NCI-H510A treated with DMSO at 0.1 percent for 48 hours (cell line): ENCODE measurements around the gene KRTAP5-1.
"Not testable (repeated sequence)": the region's sequence is repeated elsewhere in the genome, so short reads cannot be mapped to it uniquely, and the experiment has no call there.

Experiments
- DNase-seq: peaks from one replicate; lab custom pipeline; 2025; lab: John Stamatoyannopoulos, UW

KRTAP5-1 gene, protein sequence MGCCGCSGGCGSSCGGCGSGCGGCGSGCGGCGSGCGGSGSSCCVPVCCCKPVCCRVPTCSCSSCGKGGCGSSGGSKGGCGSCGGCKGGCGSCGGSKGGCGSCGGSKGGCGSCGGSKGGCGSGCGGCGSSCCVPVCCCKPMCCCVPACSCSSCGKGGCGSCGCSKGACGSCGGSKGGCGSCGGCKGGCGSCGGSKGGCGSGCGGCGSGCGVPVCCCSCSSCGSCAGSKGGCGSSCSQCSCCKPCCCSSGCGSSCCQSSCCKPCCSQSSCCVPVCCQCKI

DNA sequence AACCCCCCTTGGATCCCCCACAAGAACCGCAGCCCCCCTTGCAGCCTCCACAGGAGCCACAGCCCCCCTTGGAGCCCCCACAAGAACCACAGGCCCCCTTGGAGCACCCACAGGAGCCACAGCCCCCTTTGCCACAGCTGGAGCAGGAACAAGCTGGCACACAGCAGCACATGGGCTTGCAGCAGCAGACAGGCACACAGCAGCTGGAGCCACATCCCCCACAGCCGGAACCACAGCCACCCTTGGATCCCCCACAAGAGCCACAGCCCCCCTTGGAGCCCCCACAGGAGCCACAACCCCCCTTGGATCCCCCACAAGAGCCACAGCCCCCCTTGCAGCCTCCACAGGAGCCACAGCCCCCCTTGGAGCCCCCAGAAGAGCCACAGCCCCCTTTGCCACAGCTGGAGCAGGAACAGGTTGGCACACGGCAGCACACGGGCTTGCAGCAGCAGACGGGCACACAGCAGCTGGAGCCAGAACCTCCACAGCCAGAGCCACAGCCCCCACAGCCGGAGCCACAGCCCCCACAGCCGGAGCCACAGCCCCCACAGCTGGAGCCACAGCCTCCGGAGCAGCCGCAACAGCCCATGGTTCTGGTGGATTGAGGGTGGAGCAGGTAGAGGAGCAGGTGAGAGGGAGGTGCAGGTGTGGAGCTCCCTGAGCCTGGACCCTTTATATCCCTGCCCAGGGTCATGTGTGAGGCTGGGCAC is at the start of gene KRTAP5-1:
Gene KRTAP5-1, minus strand, starts transcription at position 623 of the 710 bp plus-strand sequence. Its CDS starts 34 bp downstream, at position 589.
- not testable (repeated sequence) for DNase-seq

DNA sequence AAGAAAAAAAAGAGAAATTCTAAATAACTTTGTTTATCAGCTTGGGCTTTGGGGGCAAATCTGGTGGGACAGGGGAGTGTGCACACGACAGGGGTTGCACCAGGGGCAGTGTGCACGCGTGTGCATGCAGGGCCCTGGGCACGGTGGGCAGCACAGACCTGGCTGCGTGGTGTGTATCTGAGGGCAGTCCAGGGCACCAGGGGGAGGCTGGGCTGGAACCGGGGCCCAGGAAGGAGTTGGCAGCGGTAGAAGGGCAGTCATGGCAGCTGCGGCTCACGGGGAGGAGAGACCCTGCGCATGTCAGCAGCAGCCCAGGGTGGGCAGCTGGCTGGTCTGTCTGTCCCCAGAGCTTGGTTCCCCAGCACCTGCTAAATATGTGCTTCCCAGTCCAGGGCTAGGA is 48.8 kb upstream of the KRTAP5-1 start:
- DNase-seq = no peak

DNA sequence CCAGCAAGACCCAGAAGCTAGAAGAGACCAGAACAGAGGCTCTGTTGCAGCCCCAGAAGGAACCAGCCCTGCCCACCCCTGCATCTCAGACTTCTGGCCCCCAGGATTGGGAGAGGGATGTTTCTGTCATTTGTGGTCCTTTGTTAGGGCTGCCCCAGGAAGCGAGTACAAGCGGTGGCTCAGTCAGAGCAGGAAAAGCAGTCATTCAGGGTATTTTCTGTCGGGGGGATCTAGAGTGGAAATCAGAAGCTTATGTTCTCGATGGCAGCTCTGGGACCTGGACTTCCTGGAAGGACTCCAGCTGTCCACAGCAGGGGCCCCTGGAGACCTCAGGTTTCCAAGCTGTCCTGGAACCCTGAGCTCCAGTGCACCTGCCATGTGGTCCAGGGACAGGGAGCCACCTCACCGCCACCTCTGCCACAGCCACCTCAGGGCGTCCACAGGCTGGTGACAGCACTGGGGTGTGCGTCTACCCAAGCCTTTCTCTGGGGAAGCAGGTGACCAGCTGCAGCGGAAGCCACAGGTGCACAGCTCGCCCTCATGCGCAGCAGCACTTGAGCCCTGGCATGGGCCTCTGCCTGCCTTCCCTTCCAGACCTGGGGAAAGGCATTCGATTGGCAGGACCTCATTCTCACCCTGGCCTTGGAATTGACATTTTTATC is 47.1 kb upstream of the KRTAP5-1 start:
- no peak for DNase-seq

DNA sequence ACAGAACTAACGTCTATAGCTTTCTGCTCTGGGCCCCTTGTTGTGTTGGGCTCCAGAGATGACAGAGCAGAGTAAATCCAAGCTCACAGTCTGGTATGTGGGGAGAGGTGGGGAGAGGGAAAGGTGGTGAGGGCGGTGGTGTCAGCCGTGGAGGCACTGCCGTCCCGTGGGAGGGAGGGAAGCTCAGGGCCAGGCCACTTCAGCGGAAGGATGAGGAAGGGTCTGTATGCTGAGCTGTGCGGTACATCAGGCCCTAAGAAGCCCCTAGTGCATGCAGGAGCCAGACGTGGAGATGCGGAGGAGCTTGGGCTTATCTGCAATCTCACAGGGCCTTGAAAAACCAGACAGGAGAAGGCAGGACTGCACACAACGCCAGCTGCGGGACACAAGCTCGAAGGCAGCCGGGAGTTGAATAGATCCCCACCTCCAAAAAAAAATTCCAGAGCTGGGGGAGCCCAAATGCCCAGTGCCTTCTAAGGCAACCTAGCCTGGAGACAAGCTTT is 46.0 kb upstream of the KRTAP5-1 start:
- no peak for DNase-seq

DNA sequence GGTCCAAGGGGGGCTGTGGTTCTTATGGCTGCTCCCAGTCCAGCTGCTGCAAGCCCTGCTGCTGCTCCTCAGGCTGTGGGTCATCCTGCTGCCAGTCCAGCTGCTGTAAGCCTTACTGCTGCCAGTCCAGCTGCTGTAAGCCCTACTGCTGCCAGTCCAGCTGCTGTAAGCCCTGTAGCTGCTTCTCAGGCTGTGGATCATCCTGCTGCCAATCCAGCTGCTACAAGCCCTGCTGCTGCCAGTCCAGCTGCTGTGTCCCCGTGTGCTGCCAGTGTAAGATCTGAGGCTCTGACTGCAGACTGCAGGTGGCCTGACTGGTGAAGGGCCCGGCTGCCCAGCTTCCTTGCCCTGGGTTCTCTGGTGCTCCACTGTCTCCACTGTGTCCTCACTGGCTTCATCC is 45.2 kb upstream of the KRTAP5-1 start:
- no peak for DNase-seq

DNA sequence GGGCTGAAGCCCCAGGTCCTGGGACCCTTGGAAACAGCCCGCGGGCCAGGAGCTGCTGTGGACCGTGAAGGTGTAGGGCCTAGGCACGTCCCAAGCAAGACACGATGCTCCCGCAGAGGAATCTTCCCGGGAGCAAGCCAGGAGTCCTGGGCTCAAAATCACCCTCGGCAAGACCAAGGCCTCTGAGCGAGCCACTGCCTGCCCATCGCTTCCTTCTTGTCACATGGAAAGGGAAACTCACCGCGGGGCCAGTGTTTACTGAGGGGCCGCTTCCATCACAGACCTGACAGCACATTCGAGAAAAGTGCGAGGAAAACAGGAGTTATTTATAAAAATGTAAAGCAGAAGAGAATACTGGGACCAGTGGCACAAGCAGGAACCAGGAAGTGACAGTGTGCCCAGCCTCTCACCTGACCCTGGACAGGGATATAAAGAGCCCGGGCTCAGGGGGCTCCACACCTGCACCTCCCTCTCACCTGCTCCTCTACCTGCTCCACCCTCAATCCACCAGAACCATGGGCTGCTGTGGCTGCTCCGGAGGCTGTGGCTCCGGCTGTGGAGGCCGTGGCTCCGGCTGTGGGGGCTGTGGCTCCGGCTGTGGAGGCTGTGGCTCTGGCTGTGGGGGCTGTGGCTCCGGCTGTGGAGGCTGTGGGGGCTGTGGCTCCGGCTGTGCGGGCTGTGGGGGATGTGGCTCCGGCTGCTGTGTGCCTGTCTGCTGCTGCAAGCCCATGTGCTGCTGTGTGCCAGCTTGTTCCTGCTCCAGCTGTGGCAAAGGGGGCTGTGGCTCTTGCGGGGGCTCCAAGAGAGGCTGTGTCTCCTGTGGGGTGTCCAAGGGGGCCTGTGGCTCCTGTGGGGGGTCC is 44.5 kb upstream of the KRTAP5-1 start, which contains the start of gene KRTAP5-5:
Gene KRTAP5-5, plus strand, starts transcription at position 450 of the 860 bp plus-strand sequence. Its CDS starts 66 bp downstream, at position 516.
- no peak for DNase-seq

DNA sequence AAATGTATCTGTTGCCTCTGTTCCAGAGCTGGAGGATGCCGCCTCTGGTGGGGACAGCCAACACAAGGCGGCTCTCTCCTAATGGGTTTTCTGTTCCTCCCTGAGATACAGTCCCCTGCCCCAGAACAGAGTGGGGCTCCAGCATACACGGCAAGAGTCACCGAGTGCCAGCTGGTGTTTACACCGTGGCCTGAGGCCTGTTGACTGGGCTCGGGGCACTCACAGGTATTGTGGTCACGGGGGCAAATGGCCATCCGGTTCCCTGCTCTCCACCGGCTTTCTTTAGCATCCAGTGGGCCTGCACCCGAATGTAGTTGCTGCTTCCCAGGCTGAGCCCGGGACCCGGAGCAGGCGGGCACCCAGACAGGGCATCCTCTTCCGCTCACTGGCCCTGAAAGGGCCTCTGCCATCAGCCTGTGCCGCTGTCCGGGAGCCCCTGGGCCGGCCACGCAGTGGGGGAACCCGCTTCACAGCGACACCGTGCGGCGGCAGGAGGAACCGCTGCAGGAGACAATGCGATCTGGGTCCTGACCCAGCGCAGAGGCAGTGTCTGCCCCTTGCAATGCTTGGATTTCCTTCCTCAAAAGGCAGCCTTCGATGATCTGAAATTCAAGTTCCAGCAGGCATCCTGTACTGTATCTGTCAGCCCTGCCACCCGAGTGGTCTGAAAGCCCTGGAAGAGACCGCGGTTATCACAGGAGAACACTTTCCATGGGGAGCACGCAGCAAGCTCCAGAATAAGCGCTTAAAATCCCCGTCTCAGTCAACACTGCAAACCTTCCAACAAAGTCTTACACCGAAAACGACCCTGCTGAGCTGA is 43.6 kb upstream of the KRTAP5-1 start:
- no peak for DNase-seq

DNA sequence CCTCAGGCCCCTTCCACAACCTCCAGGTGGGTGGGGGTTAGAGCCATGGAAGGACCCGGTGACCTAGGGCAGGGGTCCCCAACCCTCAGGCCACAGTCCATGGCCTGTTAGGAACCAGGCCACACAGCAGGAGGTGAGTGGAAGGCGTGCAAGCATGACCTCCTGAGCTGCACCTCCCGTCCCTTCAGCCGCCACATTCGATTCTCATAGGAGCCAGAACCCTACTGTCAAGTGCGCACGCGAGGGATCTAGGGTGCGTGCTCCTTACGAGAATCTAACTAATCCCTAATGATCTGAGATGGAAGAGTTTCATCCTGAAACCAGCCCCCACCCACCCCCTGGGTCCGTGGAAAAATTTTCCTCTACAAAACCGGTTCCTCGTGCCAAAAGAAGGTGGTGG is 40.5 kb upstream of the KRTAP5-1 start:
- no peak for DNase-seq

DNA sequence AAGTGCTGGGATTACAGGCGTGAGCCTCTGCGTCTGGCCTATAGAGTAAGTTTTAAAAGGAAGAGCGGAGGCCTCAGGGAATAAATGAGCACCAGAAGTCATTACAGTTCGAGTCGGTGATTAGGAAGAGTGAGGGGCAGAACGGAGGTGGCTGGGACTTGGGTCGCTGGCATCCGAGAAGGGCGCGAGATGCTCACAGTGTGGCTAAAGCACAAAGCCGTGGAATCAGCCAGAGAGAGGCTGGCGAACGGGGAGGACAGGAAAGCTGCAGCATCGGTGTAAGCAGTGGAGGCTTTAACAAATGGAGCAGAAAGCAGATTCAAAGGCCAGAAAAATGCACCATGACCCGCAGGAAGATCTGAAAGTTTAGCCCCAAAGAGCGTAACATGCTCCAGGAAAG is 39.5 kb upstream of the KRTAP5-1 start:
- no peak for DNase-seq

DNA sequence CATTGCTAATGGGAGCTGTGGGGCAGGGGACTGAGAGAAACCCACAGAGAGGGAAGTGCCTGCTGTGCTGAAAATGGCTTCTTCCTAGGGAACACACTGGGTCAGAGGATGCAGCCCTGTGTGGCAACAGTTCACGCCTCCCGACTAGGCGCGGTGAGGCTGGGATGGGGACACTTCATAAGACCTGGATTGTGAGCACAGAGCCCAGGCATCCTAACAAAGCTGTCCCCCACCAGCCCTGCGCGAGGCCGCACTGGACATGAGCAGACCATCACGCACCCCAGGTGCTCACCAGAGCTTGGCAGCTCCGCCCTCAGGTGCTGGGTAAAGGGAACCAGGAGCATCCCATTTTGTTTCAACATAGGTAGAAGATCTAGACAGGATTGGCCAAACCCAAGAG is 38.6 kb upstream of the KRTAP5-1 start:
- no peak for DNase-seq

DNA sequence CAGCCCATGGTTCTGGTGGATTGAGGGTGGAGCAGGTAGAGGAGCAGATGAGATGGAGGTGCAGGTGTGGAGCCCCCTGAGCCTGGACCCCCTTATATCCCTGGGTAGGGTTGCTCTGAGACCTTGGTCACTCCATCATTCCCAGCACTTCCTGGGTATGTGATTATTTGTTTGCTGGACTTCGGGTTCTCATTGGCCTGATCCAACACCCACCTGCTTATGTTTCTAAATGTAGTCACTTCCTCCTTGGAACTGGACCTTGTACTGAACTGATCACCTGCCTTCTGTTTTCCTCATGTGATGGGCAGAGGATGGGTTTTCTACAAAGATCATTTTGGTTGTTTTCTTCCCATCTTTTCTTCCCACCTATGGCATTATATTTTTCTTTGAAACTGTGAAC is 37.0 kb upstream of the KRTAP5-1 start, which contains the start of gene KRTAP5-4:
Gene KRTAP5-4, minus strand, starts transcription at position 53 of the 400 bp plus-strand sequence. Its CDS starts 45 bp downstream, at position 8.
- DNase-seq = no peak

DNA sequence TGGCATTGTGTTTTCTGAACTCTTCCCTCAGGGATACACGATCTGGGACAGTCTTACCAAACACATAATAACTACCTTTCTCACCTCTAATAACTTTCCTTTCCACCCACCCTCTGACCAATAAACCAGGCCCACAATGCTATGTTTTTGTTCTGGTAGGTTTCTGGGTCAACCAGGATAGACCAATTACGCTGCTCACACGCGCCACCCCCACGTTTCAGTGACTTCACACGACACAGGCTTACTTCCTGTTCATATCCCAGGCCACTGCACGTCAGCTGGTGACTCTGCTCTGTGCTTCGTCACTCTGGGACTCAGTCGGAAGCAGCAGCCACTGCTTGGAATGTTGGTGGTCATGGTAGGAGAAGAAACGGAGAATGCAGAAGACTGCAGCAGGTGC is 34.4 kb upstream of the KRTAP5-1 start:
- no peak for DNase-seq

DNA sequence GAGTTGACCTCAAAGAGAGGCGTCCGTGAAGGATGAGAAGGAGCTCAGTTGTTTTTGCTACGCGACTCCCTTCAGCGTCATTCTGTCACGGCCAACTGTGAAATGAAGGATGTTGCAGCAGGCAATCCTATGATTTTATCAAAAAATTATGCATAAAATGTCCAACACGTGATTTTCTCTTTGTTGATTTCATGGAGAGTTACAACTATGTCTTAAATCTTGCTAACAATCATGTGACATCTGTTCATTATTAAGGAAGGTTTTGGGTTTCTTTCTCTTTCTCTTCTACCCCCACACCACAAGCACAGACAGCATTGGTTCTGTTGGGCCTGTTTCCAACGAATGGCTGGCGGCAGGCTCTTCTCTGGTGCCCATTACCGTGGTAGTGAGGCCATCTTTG is 33.1 kb upstream of the KRTAP5-1 start:
- DNase-seq = no peak

DNA sequence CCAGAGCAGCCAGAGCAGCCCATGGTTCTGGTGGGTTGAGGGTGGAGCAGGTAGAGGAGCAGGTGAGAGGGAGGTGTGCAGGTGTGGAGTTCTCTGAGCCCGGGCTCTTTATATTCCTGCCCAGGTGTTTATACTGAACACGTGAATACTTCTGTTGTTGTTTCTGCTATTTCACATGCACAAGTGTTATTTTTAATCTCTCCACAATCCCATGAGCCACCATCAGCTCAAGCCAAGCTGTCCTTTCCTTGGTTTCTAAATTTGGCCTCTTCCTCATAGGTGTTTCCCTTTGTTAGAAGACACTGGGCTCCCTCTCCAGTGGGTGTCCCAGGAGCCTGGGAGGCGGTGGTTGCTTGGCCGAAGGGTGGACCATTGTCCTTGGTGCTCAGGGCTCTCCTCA is 23.3 kb upstream of the KRTAP5-1 start, which contains the start of gene KRTAP5-3:
Gene KRTAP5-3, minus strand, starts transcription at position 101 of the 400 bp plus-strand sequence. Its CDS starts 78 bp downstream, at position 23.
- DNase-seq = peak; percentile 7

DNA sequence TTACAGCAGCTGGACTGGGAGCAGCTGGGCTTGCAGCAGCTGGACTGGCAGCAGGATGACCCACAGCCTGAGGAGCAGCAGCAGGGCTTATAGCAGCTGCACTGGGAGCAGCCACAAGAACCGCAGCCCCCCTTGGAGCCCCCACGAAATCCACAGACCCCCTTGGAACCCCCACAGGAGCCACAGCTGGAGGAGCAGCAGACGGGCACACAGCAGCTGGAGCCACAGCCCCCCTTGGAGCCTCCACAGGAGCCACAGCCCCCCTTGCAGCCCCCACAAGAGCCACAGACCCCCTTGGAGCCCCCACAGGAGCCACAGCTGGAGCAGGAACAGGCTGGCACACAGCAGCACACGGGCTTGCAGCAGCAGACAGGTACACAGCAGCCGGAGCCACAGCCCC is 22.8 kb upstream of the KRTAP5-1 start:
- not testable (repeated sequence) for DNase-seq

DNA sequence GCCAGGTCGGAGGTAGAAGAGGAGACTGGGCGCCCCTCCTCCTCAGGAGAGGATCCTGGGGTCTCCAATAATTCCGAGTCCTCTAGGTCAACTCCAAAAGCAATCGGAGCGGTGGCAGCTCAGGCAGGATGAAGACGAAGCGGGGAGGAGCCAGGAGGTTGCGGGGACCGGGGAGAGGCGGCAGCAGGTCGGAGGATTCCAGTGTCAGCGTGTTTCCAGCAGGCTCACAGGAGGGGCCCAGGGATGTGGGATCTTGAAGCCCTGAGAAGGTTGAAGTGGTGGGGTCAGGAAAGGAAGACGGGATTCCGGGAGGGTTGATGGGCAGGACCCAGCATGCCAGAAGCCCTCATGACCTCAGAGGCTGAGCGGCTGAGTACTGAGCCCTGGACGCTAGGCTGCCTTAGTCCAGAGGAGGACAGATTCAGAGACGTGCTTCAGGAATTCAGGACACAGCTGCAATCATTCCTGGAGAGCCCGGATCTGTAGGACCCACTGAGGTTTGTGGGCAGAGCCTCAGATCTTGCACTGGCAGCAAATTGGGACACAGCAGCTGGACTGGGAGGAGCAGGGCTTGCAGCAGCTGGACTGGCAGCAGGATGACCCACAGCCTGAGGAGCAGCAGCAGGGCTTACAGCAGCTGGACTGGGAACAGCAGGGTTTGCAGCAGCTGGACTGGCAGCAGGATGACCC is 22.2 kb upstream of the KRTAP5-1 start:
- not testable (repeated sequence) for DNase-seq

DNA sequence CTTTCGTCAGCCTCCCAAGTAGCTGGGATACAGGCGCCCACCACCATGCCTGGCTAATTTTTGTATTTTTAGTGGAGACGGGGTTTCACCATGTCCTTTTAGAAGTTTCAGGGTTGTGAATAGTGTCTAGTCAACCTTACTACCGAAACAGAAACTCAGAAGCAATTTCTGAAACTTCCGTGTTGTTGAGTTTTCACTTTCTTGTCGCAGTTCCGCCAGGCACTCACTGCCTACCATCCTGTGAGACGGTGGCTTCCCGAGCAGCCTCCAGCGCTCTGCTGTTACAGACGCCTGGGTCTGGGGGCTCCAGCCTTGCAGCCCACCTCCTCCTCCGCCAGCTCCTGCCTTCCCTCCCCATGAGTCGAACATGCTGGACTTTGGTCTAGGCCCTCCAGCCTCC is 20.8 kb upstream of the KRTAP5-1 start:
- DNase-seq = not testable (repeated sequence)

DNA sequence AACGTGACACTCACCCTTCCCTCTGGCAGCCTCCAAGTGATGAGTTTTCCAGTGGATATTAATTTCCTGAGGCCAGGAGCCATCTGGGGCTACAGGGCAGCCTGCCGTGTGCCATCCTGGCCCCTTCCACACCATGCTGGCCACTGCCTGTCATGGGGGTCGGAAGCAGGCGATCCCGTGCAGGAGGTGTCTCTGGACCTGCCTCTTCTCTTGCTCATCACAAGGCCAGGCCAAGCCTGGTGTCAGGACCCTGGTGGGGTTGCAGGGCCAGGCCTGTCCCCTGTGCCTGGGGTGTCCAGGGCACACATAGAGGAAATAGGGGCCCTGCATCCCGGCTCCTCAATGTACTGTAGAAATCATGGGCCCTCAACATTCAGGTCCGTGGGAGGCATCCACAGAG is 19.6 kb upstream of the KRTAP5-1 start:
- DNase-seq = no peak

DNA sequence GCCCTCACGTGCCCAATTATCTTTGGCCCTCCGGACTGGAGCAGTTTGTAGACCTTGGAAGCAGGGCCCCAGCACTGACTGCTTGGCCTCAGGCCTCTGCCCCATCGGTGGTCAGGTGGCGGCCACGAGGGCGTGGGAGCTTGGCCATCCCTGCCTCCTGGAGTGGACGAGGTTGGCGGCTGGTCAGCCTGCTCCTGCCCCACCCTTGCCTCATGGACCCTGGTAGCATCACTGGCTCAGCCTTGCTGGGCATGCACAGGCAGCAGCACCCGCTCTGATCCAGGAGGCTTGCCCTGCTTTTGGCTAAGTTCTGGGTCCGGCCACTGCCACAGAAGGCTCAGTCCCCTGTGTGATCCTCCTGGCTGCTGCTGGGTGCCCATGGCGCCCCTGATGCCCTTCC is 19.1 kb upstream of the KRTAP5-1 start:
- DNase-seq = no peak

DNA sequence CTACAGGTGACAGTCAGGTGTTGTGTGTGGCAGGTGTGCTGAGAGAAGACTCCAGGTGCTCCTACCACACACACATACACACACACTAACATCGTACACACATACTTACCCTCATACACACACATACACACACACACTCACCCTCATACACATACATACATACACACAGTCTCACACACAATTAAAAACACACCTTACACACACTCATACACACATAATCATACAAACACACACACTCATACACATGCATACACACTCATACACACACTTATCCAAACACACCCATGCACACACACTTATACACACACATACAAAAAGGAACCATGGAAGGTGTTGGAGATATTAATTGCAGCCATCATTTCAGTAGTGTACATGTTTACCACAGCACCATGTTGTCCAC is 18.5 kb upstream of the KRTAP5-1 start:
- no peak for DNase-seq
